CD4-positive, alpha-beta T cell treated with Interleukin-17A for 4 hours (primary cell): ENCODE results near the gene CBX8.

Experiments used
- DNase-seq: peaks from one replicate; pipeline ENCODE4 v3.0.0-alpha.2; 2020; ENCODE audit warnings: mixed read lengths

CBX8 gene

GRCh38 chr17:79834565-79835469 lies 37.9 kb upstream of the CBX8 start:
- peak; percentile 56 for DNase-seq

- DNase-seq, result no peak
These were observed 37.1 kb upstream of the CBX8 start for GRCh38 chr17:79833744-79834564.

- DNase-seq, result no peak
These were observed 36.2 kb upstream of the CBX8 start for GRCh38 chr17:79833110-79833450.

- no peak for DNase-seq
These were observed 35.6 kb upstream of the CBX8 start for GRCh38 chr17:79832218-79833109.

- no peak for DNase-seq
These were observed 34.7 kb upstream of the CBX8 start for GRCh38 chr17:79831265-79832217.

- DNase-seq, result no peak
These were observed 33.9 kb upstream of the CBX8 start for GRCh38 chr17:79830763-79831264.

GRCh38 chr17:79830303-79830702 lies 33.4 kb upstream of the CBX8 start:
- no peak for DNase-seq

GRCh38 chr17:79829457-79829856 lies 32.6 kb upstream of the CBX8 start:
- no peak for DNase-seq

- DNase-seq, result no peak
These were observed 32.1 kb upstream of the CBX8 start for GRCh38 chr17:79829004-79829403.

- DNase-seq, result no peak
These were observed 30.1 kb upstream of the CBX8 start for GRCh38 chr17:79826841-79827578.

- DNase-seq, result no peak
These were observed 29.4 kb upstream of the CBX8 start for GRCh38 chr17:79826204-79826680.

- DNase-seq, result no peak
These were observed 28.7 kb upstream of the CBX8 start for GRCh38 chr17:79825580-79825921.

GRCh38 chr17:79824893-79825579 lies 28.2 kb upstream of the CBX8 start:
- no peak for DNase-seq

GRCh38 chr17:79824234-79824633 lies 27.4 kb upstream of the CBX8 start:
- DNase-seq, result no peak

GRCh38 chr17:79822583-79823124 lies 25.8 kb upstream of the CBX8 start:
- no peak for DNase-seq

GRCh38 chr17:79821331-79822095 lies 24.6 kb upstream of the CBX8 start:
- DNase-seq, result no peak

- no peak for DNase-seq
These were observed 24.1 kb upstream of the CBX8 start for GRCh38 chr17:79820959-79821330.

GRCh38 chr17:79819534-79820276 lies 22.8 kb upstream of the CBX8 start:
- DNase-seq, result no peak
